OCI-LY3 (cell line): ENCODE measurements around the gene EYA3.
A peak's percentile ranks its signal among the peaks of the same experiment; 100 is the strongest.

ENCODE experiments used
- H2AFZ ChIP-seq: fragments of 200-600, 300-600 bp; shearing (Covaris generic); 2 replicates; pipeline ENCODE4 v1.6.0; 2014; ENCODE audit warnings: antibody characterized with exemption, low read depth, low read length
- H3K27ac ChIP-seq: fragments of 200-600, 300-600 bp; sonication (generic); 2 replicates; pipeline ENCODE4 v1.5.1; 2014; ENCODE audit warnings: mild to moderate bottlenecking, low read length, moderate library complexity, mixed read lengths
- H3K27me3 ChIP-seq: fragments of 200-600, 300-600 bp; sonication (generic); 2 replicates; pipeline ENCODE4 v1.6.1; 2014; ENCODE audit warnings: low read depth, low read length, mixed read lengths
- H3K36me3 ChIP-seq: fragments of 200-600, 300-600 bp; sonication (generic); replicated peaks from 2 replicates; pipeline ENCODE3; 2014; ENCODE audit warnings: low read depth, low read length, mixed read lengths
- H3K4me1 ChIP-seq: fragments of 300-600, 200-600 bp; sonication (generic); 2 replicates; pipeline ENCODE4 v1.6.1; 2014; ENCODE audit warnings: low read length, mixed read lengths
- H3K4me2 ChIP-seq: fragments of 200-600, 300-600 bp; sonication (generic); 2 replicates; pipeline ENCODE4 v1.6.1; 2014; ENCODE audit warnings: low read length, mixed read lengths
- H3K4me3 ChIP-seq: fragments of 300-600, 200-600 bp; sonication (generic); 2 replicates; pipeline ENCODE4 v1.5.1; 2014; ENCODE audit warnings: antibody characterized with exemption, mild to moderate bottlenecking, low read length, moderate library complexity
- H3K79me2 ChIP-seq: fragments of 300-600, 200-600 bp; shearing (Covaris generic); 2 replicates; pipeline ENCODE4 v1.6.1; 2014; ENCODE audit warnings: mild to moderate bottlenecking, low read length, mixed read lengths
- H3K9ac ChIP-seq: fragments of 300-600, 200-600 bp; shearing (Covaris generic); 2 replicates; pipeline ENCODE4 v1.6.0; 2014; ENCODE audit warnings: mild to moderate bottlenecking, low read length, moderate library complexity
- H3K9me3 ChIP-seq: fragments of 200-600, 300-600 bp; shearing (Covaris generic); 2 replicates; pipeline ENCODE4 v1.6.1; 2014; ENCODE audit warnings: low read length, mixed read lengths; ENCODE audit not compliant: insufficient read depth
- H4K20me1 ChIP-seq: fragments of 200-600, 300-600 bp; sonication (generic); 2 replicates; pipeline ENCODE4 v1.6.1; 2016; ENCODE audit warnings: low read length, mixed read lengths; ENCODE audit not compliant: insufficient read depth
- EZH2phosphoT487 ChIP-seq: fragments of 200-600 bp; shearing (Covaris generic); IDR thresholded peaks from 2 replicates; pipeline ENCODE4 v1.6.1; 2018; ENCODE audit warnings: antibody characterized with exemption, mixed run types, low read depth
- TF ChIP-seq, protein P1 (sequence below): fragments of 200-600, 300-600 bp; sonication (generic); IDR thresholded peaks from 2 replicates; pipeline ENCODE4 v1.5.1; 2014; ENCODE audit warnings: antibody characterized with exemption, low read length, low read depth

The EYA3 gene

DNA sequence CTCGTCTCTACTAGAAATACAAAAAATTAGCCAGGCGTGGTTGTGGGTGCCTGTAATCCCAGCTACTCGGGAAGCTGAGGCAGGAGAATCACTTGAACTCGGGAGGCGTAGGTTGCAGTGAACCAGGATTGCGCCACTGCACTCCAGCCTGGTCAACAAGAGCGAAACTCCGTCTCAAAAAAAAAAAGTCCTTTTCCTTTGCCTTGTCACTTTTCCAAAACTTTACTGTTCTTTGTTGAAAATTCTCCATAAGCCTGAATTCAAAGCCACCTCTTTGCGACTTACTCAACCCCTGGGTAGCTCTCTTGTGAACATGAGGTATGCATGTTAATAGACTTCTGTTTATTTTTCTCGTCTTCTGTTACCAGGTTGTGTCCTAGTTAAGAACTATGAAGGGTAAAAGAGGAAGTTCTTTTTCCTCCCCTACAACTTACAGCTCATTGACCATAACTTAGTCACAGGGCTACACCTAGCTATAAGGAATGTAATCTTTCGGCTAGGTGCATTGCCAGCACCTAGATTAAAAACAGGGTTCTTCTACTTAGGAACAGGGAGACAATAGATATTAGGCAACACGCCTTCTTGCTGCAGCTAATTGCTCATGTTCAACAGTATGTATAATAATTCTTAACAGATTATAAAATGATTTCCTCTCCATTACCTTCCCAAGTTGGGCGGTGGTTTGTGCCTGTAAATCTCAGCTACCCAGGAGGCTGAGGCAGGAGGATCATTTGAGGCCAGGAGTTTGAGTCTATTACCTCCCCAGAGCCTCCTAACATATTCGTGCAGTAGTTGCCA, 47.2 kb upstream of the EYA3 start:
- Histone ChIP-seq H4K20me1 (no peaks in the 10 kb centered on the region), H2AFZ (no peak overlapping the region), H3K79me2 (no peaks in the 10 kb centered on the region), H3K4me2 (peak overlapping the region; percentile 26), H3K9ac (no peak overlapping the region), H3K9me3 (no peaks in the 10 kb centered on the region), H3K27me3 (peaks cover 8% of the 10 kb centered on the region; the same call in 1 of the 2 replicates), H3K27ac (no peak overlapping the region), H3K4me1 (peaks cover 34% of the 10 kb centered on the region), H3K4me3 (no peak overlapping the region), H3K36me3 (no peaks in the 10 kb centered on the region)
- TF ChIP-seq, protein P1, sequence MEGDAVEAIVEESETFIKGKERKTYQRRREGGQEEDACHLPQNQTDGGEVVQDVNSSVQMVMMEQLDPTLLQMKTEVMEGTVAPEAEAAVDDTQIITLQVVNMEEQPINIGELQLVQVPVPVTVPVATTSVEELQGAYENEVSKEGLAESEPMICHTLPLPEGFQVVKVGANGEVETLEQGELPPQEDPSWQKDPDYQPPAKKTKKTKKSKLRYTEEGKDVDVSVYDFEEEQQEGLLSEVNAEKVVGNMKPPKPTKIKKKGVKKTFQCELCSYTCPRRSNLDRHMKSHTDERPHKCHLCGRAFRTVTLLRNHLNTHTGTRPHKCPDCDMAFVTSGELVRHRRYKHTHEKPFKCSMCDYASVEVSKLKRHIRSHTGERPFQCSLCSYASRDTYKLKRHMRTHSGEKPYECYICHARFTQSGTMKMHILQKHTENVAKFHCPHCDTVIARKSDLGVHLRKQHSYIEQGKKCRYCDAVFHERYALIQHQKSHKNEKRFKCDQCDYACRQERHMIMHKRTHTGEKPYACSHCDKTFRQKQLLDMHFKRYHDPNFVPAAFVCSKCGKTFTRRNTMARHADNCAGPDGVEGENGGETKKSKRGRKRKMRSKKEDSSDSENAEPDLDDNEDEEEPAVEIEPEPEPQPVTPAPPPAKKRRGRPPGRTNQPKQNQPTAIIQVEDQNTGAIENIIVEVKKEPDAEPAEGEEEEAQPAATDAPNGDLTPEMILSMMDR, result no peak

DNA sequence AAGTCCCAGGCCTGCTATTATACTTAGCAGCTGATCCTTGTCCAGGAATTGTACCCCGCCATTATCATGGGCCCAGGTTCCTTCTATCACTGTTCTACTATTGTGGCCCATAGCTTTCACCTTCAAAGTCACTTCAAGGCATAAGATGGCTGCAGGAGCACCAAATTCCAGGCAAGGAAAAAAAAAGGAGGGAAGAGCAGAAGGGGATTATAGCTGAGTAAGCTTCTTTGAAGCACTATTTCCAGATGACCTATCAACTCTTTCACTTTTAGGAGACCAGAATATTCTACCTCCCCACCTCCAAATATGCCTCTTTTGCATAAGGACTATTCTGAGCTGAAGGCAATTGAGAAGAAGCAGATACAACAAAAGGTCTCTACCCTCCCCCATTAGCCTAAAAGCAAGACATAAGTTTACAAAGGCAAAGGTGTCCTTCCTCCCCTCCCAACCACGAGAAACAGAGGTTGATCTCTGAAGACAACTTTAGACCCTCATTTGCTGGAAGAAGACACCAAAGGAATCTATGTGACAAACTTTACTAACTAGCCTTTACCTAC, 46.3 kb upstream of the EYA3 start:
- Histone ChIP-seq H3K9ac (no peak overlapping the region), H3K36me3 (no peaks in the 10 kb centered on the region), H3K4me3 (no peak overlapping the region), H3K79me2 (no peaks in the 10 kb centered on the region), H3K27ac (no peak overlapping the region), H4K20me1 (no peaks in the 10 kb centered on the region), H3K27me3 (peaks cover 12% of the 10 kb centered on the region; the same call in 1 of the 2 replicates), H3K4me2 (no peak overlapping the region), H2AFZ (no peak overlapping the region), H3K9me3 (no peaks in the 10 kb centered on the region), H3K4me1 (peaks cover 31% of the 10 kb centered on the region)
- no peak for TF ChIP-seq EZH2phosphoT487
- TF ChIP-seq, protein P1, result no peak

DNA sequence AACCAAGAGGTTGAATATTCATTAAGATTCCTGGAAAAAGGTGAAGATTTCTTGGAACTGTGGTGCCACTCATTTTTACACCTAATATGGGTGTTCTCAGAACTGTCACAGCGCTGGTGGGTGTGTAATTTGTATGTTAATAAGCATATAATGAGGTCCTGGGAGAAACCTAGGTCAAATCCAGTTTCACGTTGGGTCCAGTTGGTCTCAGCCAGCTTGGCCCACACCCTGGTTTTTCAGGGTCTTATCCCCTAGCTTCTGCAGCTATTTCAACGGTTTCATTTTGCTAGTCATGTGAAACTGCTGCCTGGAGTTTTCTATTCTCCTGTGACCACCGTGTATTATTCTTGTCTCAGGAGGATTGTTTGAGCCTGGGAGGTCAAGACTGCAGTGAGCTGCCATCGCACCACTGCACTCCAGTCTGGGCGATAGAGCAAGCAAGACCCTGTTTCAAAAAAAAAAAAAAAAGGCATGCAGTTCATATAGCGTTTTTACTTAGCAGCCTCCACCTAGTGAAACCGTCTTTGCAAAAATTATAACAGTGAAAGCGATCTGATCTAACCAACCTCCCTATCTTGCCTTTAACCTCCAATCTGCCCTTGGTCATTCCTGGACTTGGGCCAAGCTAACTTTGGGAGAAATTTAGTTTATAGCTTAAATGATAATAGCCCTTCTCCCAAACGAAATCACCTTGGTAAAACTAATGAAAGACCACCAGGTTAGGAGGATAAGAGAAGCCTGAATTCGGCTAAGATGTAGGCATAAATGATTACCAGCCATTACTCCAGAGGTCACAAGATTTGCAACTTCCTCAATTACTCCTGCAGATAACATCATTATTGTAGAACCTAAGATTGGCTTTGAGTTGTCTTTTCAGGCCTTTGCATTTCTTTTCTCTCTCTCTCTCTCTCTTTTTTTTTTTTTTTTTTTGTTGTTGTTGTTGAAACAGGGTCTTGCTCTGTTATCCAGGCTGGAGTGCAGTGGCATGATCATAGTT, 44.1 kb upstream of the EYA3 start:
- no peak overlapping the region for H3K27ac ChIP-seq
- no peaks in the 10 kb centered on the region for H4K20me1 ChIP-seq
- H2AFZ ChIP-seq, result no peak overlapping the region
- peaks cover 7% of the 10 kb centered on the region; the same call in 1 of the 2 replicates for H3K27me3 ChIP-seq
- H3K4me2 ChIP-seq, result no peak overlapping the region
- no peak overlapping the region for H3K9ac ChIP-seq
- H3K9me3 ChIP-seq, result no peaks in the 10 kb centered on the region
- H3K36me3 ChIP-seq, result no peaks in the 10 kb centered on the region
- H3K4me1 ChIP-seq, result peaks cover 22% of the 10 kb centered on the region
- no peak overlapping the region for H3K4me3 ChIP-seq
- no peaks in the 10 kb centered on the region for H3K79me2 ChIP-seq
- no peak for TF ChIP-seq EZH2phosphoT487
- TF ChIP-seq, protein P1, result no peak
